MM.1S (cell line): ENCODE measurements around the gene HCN2.

Source experiments
- CTCF ChIP-seq: fragments of 300-600 bp; sonication (generic); IDR thresholded peaks from 2 replicates; pipeline ENCODE4 v1.5.1; 2016; ENCODE audit warnings: antibody characterized with exemption, low read length, mixed read lengths
- EZH2 ChIP-seq: fragments of 300-600 bp; sonication (generic); optimal IDR thresholded peaks from 2 replicates; pipeline ENCODE3; 2017; ENCODE audit warnings: low read depth, mild to moderate bottlenecking, antibody characterized with exemption, low read length, mixed read lengths

GRCh38 chr19:618674-619285, 29.1 kb downstream of the HCN2 start:
- no peak for TF ChIP-seq CTCF
- no peak for TF ChIP-seq EZH2
